ENCODE results near the gene ARRB2.

DNA sequence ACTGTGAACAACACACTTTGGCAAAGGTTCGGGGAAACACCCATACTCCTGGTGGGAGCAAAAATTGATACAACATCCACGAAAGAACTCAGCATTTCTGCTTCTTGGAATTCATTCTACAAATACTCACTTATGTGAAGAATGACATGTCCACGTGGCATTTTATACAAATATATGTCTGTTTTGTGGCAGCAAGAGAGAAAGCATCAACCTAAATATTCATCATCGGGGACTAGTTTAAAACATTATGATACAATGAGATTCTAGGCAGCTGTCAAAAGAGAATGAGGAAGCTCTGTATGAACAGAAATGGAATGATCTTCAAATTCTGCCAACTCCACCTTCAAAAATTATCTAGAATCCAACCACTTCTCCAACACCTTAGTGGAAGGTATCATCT is 43.3 kb upstream of the ARRB2 start:
- TF ChIP-seq CTCF (conservative IDR thresholded peaks at IDR 0.05) (no peak), EZH2 (IDR thresholded peaks at IDR 0.05; ENCODE audit: low read depth) (no peak)

All from PC-9 (cell line).